HG02588 (cell line): ENCODE data around the gene GATA5.

Source experiments
- ATAC-seq: cut with Tn5 transposase; IDR thresholded peaks from one replicate; pipeline ENCODE4 v1.9.1; 2021; ENCODE audit warnings: mild to moderate bottlenecking, moderate library complexity; ENCODE audit not compliant: unreplicated experiment

The GATA5 gene, protein sequence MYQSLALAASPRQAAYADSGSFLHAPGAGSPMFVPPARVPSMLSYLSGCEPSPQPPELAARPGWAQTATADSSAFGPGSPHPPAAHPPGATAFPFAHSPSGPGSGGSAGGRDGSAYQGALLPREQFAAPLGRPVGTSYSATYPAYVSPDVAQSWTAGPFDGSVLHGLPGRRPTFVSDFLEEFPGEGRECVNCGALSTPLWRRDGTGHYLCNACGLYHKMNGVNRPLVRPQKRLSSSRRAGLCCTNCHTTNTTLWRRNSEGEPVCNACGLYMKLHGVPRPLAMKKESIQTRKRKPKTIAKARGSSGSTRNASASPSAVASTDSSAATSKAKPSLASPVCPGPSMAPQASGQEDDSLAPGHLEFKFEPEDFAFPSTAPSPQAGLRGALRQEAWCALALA

DNA sequence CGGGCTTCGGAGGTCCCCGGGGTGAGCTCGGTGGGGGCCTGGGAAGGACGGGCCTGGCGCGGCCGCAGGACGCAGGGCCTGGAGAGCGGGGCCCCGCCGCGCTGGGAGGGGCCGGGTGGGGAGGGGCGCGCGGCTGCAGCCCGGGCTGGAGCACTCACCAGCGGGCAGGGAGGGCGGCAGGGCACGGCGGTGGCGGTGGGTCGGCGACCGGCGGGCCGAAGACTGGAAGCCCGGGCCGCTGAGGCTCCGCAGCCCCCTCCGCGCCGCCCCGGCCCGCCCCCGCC, at the start of gene GATA5:
Gene GATA5 (minus strand): TSS at position 224 of the 284 bp plus-strand sequence. CDS start 474 bp downstream, outside the sequence.
- ATAC-seq: no peak

GRCh38 chr20:62525014-62525413, 49.2 kb upstream of the GATA5 start:
- ATAC-seq: no peak

GRCh38 chr20:62524505-62524911, 48.7 kb upstream of the GATA5 start:
- ATAC-seq: no peak

- ATAC-seq: no peak
Observed at GRCh38 chr20:62523473-62524203, 47.8 kb upstream of the GATA5 start.

DNA sequence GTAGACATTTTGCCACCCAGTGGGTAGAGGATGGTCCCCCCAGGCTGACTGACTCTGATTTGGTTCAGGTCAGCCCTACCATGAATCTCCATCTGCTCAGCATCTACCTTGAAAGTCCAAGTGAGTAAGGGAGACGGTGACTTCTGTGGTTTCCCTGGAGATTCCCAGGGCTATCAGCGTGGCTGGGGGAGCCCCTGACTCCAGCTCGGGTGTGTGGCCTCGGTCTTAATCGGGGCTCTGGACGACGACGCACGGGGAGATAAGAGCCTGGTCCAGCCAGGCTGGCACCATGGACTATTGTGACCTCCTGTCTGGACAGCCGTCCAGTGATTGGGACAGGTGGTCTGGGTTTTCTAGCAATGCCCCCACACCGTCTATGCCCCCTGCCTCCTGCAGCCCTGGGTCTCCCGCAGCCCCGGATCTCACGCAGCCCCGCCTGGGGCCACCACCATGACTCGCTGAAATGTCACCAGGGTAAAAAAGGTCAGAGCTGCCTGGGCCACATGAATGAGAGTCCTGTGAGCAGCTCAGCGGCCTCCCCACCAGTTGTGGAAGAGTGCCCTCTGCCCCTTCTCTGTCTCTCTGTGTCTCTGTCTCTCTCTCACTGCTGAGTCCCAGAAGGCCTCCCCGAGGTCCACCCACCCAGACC, 47.1 kb upstream of the GATA5 start:
- ATAC-seq: no peak

DNA sequence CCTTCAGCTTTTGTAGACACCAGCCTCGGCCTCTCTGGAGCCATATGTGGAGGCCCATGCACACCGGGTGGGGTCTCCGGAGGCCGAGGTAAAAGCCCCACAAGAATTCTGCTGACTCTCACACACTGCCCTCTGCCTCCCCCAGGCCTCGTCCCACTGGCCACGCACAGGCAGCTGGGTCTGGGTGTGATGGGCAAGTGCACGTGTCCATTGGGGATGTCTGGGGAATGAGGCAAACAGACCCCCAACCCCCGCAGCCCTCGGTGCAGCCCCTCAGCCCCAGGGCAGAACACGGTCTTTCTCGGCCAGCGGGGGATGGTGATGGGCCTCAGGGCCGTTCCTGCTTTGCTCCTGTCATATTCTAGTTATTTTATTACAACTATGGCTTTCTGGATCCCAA, 44.0 kb upstream of the GATA5 start:
- no peak for ATAC-seq

GRCh38 chr20:62518911-62519310, 43.1 kb upstream of the GATA5 start:
- no peak for ATAC-seq

DNA sequence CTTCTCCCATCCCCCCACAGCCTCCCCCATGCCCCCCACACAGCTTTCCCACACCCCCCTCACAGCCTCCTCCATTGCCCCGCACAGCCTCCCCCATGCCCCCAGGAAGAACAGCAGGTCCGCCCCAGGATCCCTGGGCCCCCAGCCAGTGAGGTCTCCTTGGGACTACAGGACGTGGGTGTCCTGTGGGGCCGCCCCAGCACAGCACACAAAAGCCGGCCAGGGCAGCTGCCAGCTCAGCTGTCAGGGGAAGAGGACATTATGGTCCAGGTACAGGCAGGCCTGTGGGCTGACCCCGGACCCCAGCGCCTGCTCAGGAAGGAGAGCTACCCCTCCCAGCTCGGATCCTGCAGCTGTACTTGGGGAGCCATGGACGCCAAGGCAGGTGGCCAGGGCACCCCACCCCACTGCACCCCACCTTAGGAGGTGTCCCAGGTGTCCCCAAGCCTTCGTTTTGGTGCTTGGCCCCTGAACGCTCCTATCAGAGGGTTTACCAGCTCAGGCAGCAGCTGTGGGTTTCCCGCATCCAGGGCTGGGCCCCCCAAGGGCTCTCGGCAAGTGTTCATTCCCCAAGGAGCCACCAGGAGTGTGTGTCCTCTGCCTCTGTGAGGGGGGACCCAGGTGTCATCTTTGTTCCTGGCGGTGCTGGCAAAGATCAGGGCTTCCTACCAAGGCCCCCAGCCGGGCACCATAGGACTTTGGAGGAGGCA, 42.3 kb upstream of the GATA5 start:
- no peak for ATAC-seq

GRCh38 chr20:62517168-62517567, 41.4 kb upstream of the GATA5 start:
- ATAC-seq: no peak

- no peak for ATAC-seq
Observed at GRCh38 chr20:62516338-62516737, 40.5 kb upstream of the GATA5 start.

- no peak for ATAC-seq
Observed at GRCh38 chr20:62515826-62516225, 40.0 kb upstream of the GATA5 start.

DNA sequence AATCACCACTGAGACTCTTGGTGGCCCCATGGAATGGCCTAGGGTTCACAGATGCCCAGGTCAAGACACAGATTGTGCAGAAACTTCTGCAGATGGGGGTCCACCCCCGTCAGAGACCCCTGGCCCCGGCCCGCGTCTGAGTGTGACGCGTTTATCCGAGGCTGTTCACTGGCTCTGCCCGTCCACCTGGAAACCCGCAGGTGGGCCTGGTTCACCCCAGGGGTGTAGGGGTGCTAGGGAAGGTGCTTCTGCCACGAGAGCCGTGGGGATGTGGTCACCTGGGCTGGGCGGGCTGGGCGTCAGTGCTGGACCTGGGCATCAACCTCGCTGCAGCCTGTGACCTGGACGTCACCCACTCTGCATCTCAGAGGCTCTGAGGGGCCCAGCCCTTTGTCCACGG, 39.5 kb upstream of the GATA5 start:
- no peak for ATAC-seq

- no peak for ATAC-seq
Observed at GRCh38 chr20:62513991-62514390, 38.2 kb upstream of the GATA5 start.

DNA sequence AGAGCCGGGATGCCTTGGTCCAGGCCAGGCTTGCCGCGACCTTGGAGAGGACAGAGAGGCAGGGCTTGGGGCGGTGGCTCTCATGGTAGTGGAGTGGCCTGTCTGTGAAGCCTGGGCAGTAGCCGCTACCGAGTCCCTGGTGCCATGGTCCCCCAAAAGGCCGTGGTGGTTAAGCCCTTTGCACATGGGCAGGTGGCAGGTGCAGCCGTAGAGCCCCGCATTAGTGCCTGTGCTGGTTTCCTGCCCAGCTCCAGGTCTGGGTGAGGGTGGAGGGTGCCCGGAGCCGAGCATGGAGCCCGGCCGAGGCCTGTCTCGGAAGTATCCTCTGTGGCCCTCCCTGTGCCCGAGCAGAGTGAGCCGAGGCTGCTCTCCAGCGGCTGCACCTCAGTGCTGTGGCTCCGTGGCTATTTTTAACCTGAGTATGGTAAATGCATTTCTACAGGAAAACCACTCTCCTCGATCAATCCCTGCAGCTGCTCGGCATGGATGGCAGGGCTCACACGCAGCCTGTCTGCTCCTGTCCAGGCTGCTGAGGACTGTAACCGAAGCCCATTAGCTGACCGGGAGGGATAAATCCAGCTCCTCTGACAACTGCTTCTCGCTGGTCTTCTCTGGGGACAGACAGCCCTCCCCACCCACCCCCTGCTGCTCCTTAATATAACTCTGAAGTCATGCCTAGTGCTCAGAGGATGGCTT, 36.3 kb upstream of the GATA5 start:
- no peak for ATAC-seq

- no peak for ATAC-seq
Observed at GRCh38 chr20:62511300-62511914, 35.6 kb upstream of the GATA5 start.

GRCh38 chr20:62508641-62509051, 32.9 kb upstream of the GATA5 start:
- ATAC-seq: no peak

- ATAC-seq: no peak
Observed at GRCh38 chr20:62507991-62508640, 32.3 kb upstream of the GATA5 start.

- no peak for ATAC-seq
Observed at GRCh38 chr20:62507323-62507722, 31.5 kb upstream of the GATA5 start.

DNA sequence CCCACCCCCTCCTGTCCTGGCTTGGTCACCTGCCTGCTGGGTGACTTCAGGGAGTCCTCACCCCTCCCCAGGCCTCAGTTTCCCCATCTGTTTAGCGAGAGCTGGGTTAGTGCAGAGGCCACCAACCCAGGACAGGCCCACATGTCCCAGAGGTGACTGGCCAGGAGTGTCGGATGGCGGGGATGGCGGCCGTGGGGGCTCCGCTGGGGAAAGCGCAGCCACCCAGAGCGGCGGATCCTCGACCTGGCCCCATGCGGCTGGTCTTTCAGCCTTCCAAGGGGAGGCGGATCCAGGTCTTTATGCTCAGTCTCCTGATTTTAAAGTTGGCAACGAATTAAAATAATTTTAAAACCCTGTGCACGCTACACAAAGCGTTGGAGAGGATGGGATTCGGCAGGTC, 31.0 kb upstream of the GATA5 start:
- ATAC-seq: no peak

DNA sequence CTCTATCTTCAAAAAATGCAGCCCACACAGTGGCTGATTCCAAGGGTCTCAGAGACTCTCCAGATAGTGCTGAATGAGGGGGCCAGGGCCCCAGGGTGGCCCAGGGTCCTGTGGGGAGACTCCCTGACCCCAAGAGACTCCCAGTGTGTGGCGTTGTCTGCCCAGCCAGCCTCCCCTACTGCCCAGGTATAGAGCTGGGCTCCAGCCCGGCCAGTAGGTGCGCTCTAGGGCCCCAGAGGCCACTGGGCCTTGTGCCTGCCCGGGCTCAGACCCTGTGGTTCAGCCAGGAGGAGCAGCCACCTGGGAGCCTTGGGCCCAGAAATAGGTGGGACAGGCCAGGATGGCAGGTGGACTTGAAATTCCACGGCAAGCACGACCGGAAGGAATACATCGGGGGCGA, 30.3 kb upstream of the GATA5 start:
- ATAC-seq: no peak
